Hepatocyte (in vitro differentiated cells): ENCODE data around the gene ZC3H10.

Experiments
- CTCF ChIP-seq: fragments of 200-600 bp; sonication (generic); IDR thresholded peaks from 2 replicates; pipeline ENCODE4 v1.5.1; 2016; ENCODE audit warnings: antibody characterized with exemption, mild to moderate bottlenecking; ENCODE audit not compliant: poor library complexity
- EZH2 ChIP-seq: fragments of 200-600 bp; sonication (generic); IDR thresholded peaks from 2 replicates; pipeline ENCODE4 v1.6.1; 2016; ENCODE audit warnings: antibody characterized with exemption, mild to moderate bottlenecking, borderline replicate concordance
- EZH2phosphoT487 ChIP-seq: fragments of 200-600 bp; sonication (generic); IDR thresholded peaks from one replicate; pipeline ENCODE4 v1.6.1; 2018; ENCODE audit warnings: antibody characterized with exemption, mild to moderate bottlenecking, low read depth, moderate library complexity; ENCODE audit not compliant: unreplicated experiment, severe bottlenecking

- TF ChIP-seq CTCF: no peak
- TF ChIP-seq EZH2: no peak
- TF ChIP-seq EZH2phosphoT487: no peak
These were observed 19.9 kb downstream of the ZC3H10 start for GRCh38 chr12:56137853-56138571.
